Activated B cell treated with CpG ODN at 0.5 μM for 24 hours (primary cell): ENCODE measurements around the gene METTL13. TPM values are rescaled to one million over a fixed set of nuclear protein-coding genes. Genes with fewer than 3 reads are reported as not detected.
"Not testable (repeated sequence)": the region's sequence is repeated elsewhere in the genome, so short reads cannot be mapped to it uniquely, and the experiment has no call there.

Experiments
- ATAC-seq: fragments of 200-7000 bp; cut with Tn5 transposase; one replicate; pipeline ENCODE4 v1.10.0; 2021; ENCODE audit warnings: low read depth, mild to moderate bottlenecking, moderate library complexity
- CTCF ChIA-PET: fragments of 350-600 bp; sonication (Branson Sonifier 250); formaldehyde crosslinking; loops from one replicate; lab custom pipeline; 2021; ENCODE audit warnings: antibody characterized with exemption; lab: Charles Lee
- POLR2A ChIA-PET: fragments of 350-600 bp; sonication (Branson Sonifier 250); formaldehyde crosslinking; loops from one replicate; lab custom pipeline; 2021; ENCODE audit warnings: antibody characterized with exemption; lab: Charles Lee
- DNase-seq: peaks from one replicate; pipeline ENCODE4 v3.0.0; 2022
- H3K27ac Mint-ChIP-seq: one replicate; pipeline ENCODE4 v1.8.0; 2020; ENCODE audit warnings: mixed read lengths
- H3K27me3 Mint-ChIP-seq: one replicate; pipeline ENCODE4 v1.8.0; 2021; ENCODE audit warnings: mixed read lengths
- H3K36me3 Mint-ChIP-seq: one replicate; pipeline ENCODE4 v1.8.0; 2021; ENCODE audit warnings: low read depth, mixed read lengths
- H3K4me1 Mint-ChIP-seq: one replicate; pipeline ENCODE4 v1.8.0; 2021; ENCODE audit warnings: mixed read lengths
- H3K4me3 Mint-ChIP-seq: one replicate; pipeline ENCODE4 v1.8.0; 2020; ENCODE audit warnings: mild to moderate bottlenecking, mixed read lengths
- H3K9me3 Mint-ChIP-seq: one replicate; pipeline ENCODE4 v1.8.0; 2020; ENCODE audit warnings: mixed read lengths
- intact Hi-C: fragments of 100-400 bp; cut with micrococcal nuclease; formaldehyde crosslinking; loops from one replicate; pipeline ENCODE4 v1.15.1; 2024
- total RNA-seq: library from RNA; stranded (reverse); gene quantifications from 2 replicates; pipeline ENCODE4 v1.2.3, GENCODE V29; 2022
- TF ChIP-seq, protein P1 (sequence below): fragments of 200-600 bp; IDR thresholded peaks from one replicate; pipeline ENCODE4 v1.8.0; 2022; ENCODE audit warnings: antibody characterized with exemption, mild to moderate bottlenecking

Gene METTL13
- total RNA-seq, 1 donor from 2014 or later, result 35.7 TPM

DNA sequence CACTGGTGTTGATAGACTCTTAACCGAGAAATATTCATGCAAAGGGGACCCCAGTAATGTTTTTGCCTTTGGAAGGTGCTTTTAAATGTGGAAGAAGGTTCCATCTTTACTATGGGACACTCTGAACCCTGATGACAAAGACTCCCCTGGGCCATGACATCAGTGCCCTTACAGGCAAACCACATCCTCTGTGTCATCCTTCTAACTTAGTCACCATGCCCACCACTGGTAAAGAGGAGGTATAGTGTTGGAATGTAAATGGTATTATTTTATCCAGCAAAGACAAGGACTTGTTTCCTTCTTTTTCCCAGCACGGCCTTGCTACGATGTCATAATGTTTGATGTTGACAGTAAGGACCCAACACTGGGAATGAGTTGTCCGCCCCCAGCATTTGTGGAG, 12.6 kb downstream of the METTL13 start:
- CTCF ChIA-PET, result interaction anchor here (1.4 kb wide), 1 partner anchor 191 kb away, joined by 4 read pairs; no protein-coding TSS in a partner anchor
- Mint-ChIP-seq H3K4me3 (no peak overlapping the region), H3K9me3 (peaks cover 3% of the 10 kb centered on the region), H3K27ac (no peak overlapping the region), H3K4me1 (peaks cover 6% of the 10 kb centered on the region), H3K27me3 (no peaks in the 10 kb centered on the region), H3K36me3 (peaks cover 90% of the 10 kb centered on the region)
- POLR2A ChIA-PET, result no interaction called here
- ATAC-seq (peak; percentile 85), DNase-seq (no peak)
- TF ChIP-seq, protein P1, sequence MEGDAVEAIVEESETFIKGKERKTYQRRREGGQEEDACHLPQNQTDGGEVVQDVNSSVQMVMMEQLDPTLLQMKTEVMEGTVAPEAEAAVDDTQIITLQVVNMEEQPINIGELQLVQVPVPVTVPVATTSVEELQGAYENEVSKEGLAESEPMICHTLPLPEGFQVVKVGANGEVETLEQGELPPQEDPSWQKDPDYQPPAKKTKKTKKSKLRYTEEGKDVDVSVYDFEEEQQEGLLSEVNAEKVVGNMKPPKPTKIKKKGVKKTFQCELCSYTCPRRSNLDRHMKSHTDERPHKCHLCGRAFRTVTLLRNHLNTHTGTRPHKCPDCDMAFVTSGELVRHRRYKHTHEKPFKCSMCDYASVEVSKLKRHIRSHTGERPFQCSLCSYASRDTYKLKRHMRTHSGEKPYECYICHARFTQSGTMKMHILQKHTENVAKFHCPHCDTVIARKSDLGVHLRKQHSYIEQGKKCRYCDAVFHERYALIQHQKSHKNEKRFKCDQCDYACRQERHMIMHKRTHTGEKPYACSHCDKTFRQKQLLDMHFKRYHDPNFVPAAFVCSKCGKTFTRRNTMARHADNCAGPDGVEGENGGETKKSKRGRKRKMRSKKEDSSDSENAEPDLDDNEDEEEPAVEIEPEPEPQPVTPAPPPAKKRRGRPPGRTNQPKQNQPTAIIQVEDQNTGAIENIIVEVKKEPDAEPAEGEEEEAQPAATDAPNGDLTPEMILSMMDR, result no peak
- intact Hi-C loops, result no loop called here

GRCh38 chr1:171796592-171796991, 15.1 kb downstream of the METTL13 start:
- POLR2A ChIA-PET, result no interaction called here
- DNase-seq (no peak), ATAC-seq (no peak)
- Mint-ChIP-seq H3K4me1 (peaks cover 6% of the 10 kb centered on the region), H3K4me3 (no peak overlapping the region), H3K27ac (peak overlapping the region; percentile 19), H3K36me3 (peaks cover 69% of the 10 kb centered on the region), H3K27me3 (no peaks in the 10 kb centered on the region), H3K9me3 (peaks cover 3% of the 10 kb centered on the region)
- CTCF ChIA-PET, result no interaction called here
- intact Hi-C loops, result no loop called here
- TF ChIP-seq, protein P1, result no peak

- Mint-ChIP-seq H3K27ac (no peak overlapping the region), H3K36me3 (peaks cover 53% of the 10 kb centered on the region), H3K4me1 (peaks cover 6% of the 10 kb centered on the region), H3K4me3 (no peak overlapping the region), H3K27me3 (no peaks in the 10 kb centered on the region), H3K9me3 (peaks cover 3% of the 10 kb centered on the region)
- POLR2A ChIA-PET, result interaction anchor here (0.5 to 1.2 kb wide), 2 partner anchors 16 to 239 kb away, joined by 3 to 7 read pairs; partner anchors contain the start of gene METTL13
- ATAC-seq (no peak), DNase-seq (no peak)
- CTCF ChIA-PET, result interaction anchor here (8.4 kb wide), 1 partner anchor 188 kb away, joined by 160 read pairs; no protein-coding TSS in a partner anchor
- TF ChIP-seq, protein P1, result no peak
- intact Hi-C loops, result no loop called here
Measured at GRCh38 chr1:171798311-171798710, 16.9 kb downstream of the METTL13 start.

DNA sequence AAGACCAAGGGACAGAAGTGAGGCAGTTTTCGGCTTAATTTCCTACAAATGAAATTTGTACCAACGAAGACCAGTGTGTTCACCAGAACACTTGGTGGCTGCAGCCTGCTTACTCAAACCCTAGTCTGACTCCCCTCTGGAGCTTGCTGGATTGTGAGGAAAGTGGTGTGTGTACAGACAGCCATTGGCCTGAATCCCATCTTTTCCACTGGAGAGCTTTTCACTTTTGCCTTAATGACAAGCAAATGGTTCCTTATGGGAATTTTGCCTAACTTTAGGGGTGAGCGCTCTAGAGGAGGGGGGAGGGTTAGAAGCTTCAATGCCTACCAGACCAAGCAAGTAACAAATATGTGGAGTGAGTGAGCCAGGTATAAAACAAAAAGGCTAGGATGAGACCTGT, 17.3 kb downstream of the METTL13 start:
- peaks cover 49% of the 10 kb centered on the region for H3K36me3 Mint-ChIP-seq
- no peak overlapping the region for H3K27ac Mint-ChIP-seq
- intact Hi-C loops, result no loop called here
- H3K27me3 Mint-ChIP-seq, result no peaks in the 10 kb centered on the region
- ChIA-PET CTCF (interaction anchor here (8.4 kb wide), 1 partner anchor 188 kb away, joined by 160 read pairs; no protein-coding TSS in a partner anchor), POLR2A (interaction anchor here (0.5 to 1.2 kb wide), 2 partner anchors 17 to 240 kb away, joined by 3 to 7 read pairs; partner anchors contain the start of gene METTL13)
- ATAC-seq, result no peak
- H3K4me3 Mint-ChIP-seq, result no peak overlapping the region
- TF ChIP-seq, protein P1, result no peak
- peaks cover 3% of the 10 kb centered on the region for H3K9me3 Mint-ChIP-seq
- H3K4me1 Mint-ChIP-seq, result peaks cover 6% of the 10 kb centered on the region
- DNase-seq, result no peak

- H3K36me3 Mint-ChIP-seq, result peaks cover 45% of the 10 kb centered on the region
- ATAC-seq (no peak), DNase-seq (no peak)
- intact Hi-C loops, result no loop called here
- H3K4me3 Mint-ChIP-seq, result no peak overlapping the region
- ChIA-PET CTCF (interaction anchor here (8.4 kb wide), 1 partner anchor 188 kb away, joined by 160 read pairs; no protein-coding TSS in a partner anchor), POLR2A (interaction anchor here (1.2 kb wide), 1 partner anchor 17 kb away, joined by 7 read pairs; the partner anchor contains the start of gene METTL13)
- H3K4me1 Mint-ChIP-seq, result peaks cover 2% of the 10 kb centered on the region
- TF ChIP-seq, protein P1, result no peak
- H3K9me3 Mint-ChIP-seq, result peaks cover 3% of the 10 kb centered on the region
- H3K27ac Mint-ChIP-seq, result no peak overlapping the region
- H3K27me3 Mint-ChIP-seq, result no peaks in the 10 kb centered on the region
Measured at GRCh38 chr1:171799166-171799565, 17.7 kb downstream of the METTL13 start.

- POLR2A ChIA-PET, H3K4me1 Mint-ChIP-seq, H3K27ac Mint-ChIP-seq, H3K9me3 Mint-ChIP-seq, H3K27me3 Mint-ChIP-seq, H3K4me3 Mint-ChIP-seq, DNase-seq, ATAC-seq, intact Hi-C loops: not testable (repeated sequence)
- CTCF ChIA-PET, result interaction anchor here (1.3 to 8.4 kb wide), 3 partner anchors 11 to 187 kb away, joined by 6 to 160 read pairs (median 25); no protein-coding TSS in a partner anchor
- H3K36me3 Mint-ChIP-seq, result peaks cover 40% of the 10 kb centered on the region
Measured at GRCh38 chr1:171799698-171800097, 18.2 kb downstream of the METTL13 start.
